GM23338 (cell line): Measurements from ENCODE around the gene CDC23. TPM values are rescaled to one million over a fixed set of nuclear protein-coding genes. Genes with fewer than 3 reads are reported as not detected.

Source experiments
- ATAC-seq: fragments of 200-7000 bp; cut with Tn5 transposase; 3 replicates; pipeline ENCODE4 v1.9.1; 2020
- DNase-seq: peaks from one replicate; pipeline ENCODE4 v3.0.0-alpha.2; 2015; ENCODE audit warnings: low spot score
- H2AFZ ChIP-seq: fragments of 200-600 bp; sonication (generic); 2 replicates; pipeline ENCODE4 v1.8.0; 2016; ENCODE audit warnings: antibody characterized with exemption, mild to moderate bottlenecking, moderate library complexity
- H3F3A ChIP-seq: fragments of 200-600 bp; sonication (generic); replicated peaks from 2 replicates; pipeline ENCODE4 v1.8.0; 2017; ENCODE audit warnings: antibody characterized with exemption, mixed run types, low read depth
- H3K27ac ChIP-seq: fragments of 200-600 bp; sonication (generic); 2 replicates; pipeline ENCODE4 v1.6.1; 2016; ENCODE audit warnings: low read depth
- H3K27me3 ChIP-seq: fragments of 200-600 bp; sonication (generic); 2 replicates; pipeline ENCODE4 v1.8.0; 2016; ENCODE audit warnings: mild to moderate bottlenecking, mixed run types, moderate library complexity; ENCODE audit not compliant: insufficient read depth
- H3K36me3 ChIP-seq: fragments of 200-600 bp; sonication (generic); 2 replicates; pipeline ENCODE4 v1.8.0; 2016; ENCODE audit warnings: mild to moderate bottlenecking; ENCODE audit not compliant: insufficient read depth
- H3K4me1 ChIP-seq: fragments of 200-600 bp; sonication (generic); 2 replicates; pipeline ENCODE4 v1.8.0; 2016; ENCODE audit warnings: mild to moderate bottlenecking, moderate library complexity; ENCODE audit not compliant: insufficient read depth
- H3K4me2 ChIP-seq: fragments of 200-600 bp; sonication (generic); 2 replicates; pipeline ENCODE4 v1.7.1; 2017; ENCODE audit warnings: mixed run types
- H3K4me3 ChIP-seq: fragments of 200-600 bp; sonication (generic); 2 replicates; pipeline ENCODE4 v1.6.1; 2016; ENCODE audit warnings: mixed run types
- H3K79me2 ChIP-seq: fragments of 200-600 bp; sonication (generic); replicated peaks from 2 replicates; pipeline ENCODE4 v1.8.0; 2017; ENCODE audit warnings: mild to moderate bottlenecking; ENCODE audit not compliant: insufficient read depth
- H3K9me2 ChIP-seq: fragments of 200-600 bp; sonication (generic); 2 replicates; pipeline ENCODE4 v1.8.0; 2017; ENCODE audit not compliant: insufficient read depth
- H4K20me1 ChIP-seq: fragments of 200-600 bp; sonication (generic); replicated peaks from 2 replicates; pipeline ENCODE4 v1.8.0; 2017; ENCODE audit warnings: mild to moderate bottlenecking; ENCODE audit not compliant: insufficient read depth
- H3K27ac Mint-ChIP-seq: 2 replicates; pipeline ENCODE4 v1.8.0; 2020; ENCODE audit warnings: inconsistent platforms, mild to moderate bottlenecking, moderate library complexity, mixed read lengths
- H3K27me3 Mint-ChIP-seq: 3 replicates; pipeline ENCODE4 v1.8.0; 2022; ENCODE audit warnings: low read depth, mild to moderate bottlenecking, moderate library complexity, mixed read lengths, inconsistent platforms; ENCODE audit not compliant: insufficient read depth, poor library complexity
- H3K36me3 Mint-ChIP-seq: 3 replicates; pipeline ENCODE4 v1.8.0; 2021; ENCODE audit warnings: low read depth, mild to moderate bottlenecking, inconsistent platforms, moderate library complexity, mixed read lengths
- H3K4me1 Mint-ChIP-seq: 3 replicates; pipeline ENCODE4 v1.8.0; 2020; ENCODE audit warnings: mild to moderate bottlenecking, inconsistent platforms, mixed read lengths
- H3K4me3 Mint-ChIP-seq: 3 replicates; pipeline ENCODE4 v1.8.0; 2021; ENCODE audit warnings: moderate library complexity, mild to moderate bottlenecking, inconsistent platforms, mixed read lengths
- H3K9me3 Mint-ChIP-seq: 3 replicates; pipeline ENCODE4 v1.8.0; 2020; ENCODE audit warnings: moderate library complexity, mild to moderate bottlenecking, inconsistent platforms, mixed read lengths
- CREB1 ChIP-seq: fragments of 250-450 bp; sonication (Bioruptor Pico); IDR thresholded peaks from 2 replicates; pipeline ENCODE4 v1.5.0; 2020; ENCODE audit warnings: low read depth, mild to moderate bottlenecking, moderate library complexity
- NANOG ChIP-seq: IDR thresholded peaks from 2 replicates; pipeline ENCODE4 v1.6.1; 2016; ENCODE audit warnings: antibody characterized with exemption, borderline replicate concordance
- STAT1 ChIP-seq: IDR thresholded peaks from one replicate; pipeline ENCODE4 v1.6.1; 2016; ENCODE audit warnings: antibody characterized with exemption; ENCODE audit not compliant: unreplicated experiment
- ZNF114 ChIP-seq: fragments of 250-450 bp; sonication (Bioruptor Pico); IDR thresholded peaks from 2 replicates; pipeline ENCODE4 v1.5.0; 2020; ENCODE audit warnings: mild to moderate bottlenecking, moderate library complexity
- ZNF331 ChIP-seq: fragments of 250-450 bp; sonication (Bioruptor Pico); IDR thresholded peaks from 2 replicates; pipeline ENCODE4 v1.5.0; 2020; ENCODE audit warnings: low read depth, mild to moderate bottlenecking, moderate library complexity
- ZNF462 ChIP-seq: fragments of 250-450 bp; sonication (Bioruptor Pico); IDR thresholded peaks from 2 replicates; pipeline ENCODE4 v1.5.0; 2020; ENCODE audit warnings: mild to moderate bottlenecking, moderate library complexity
- polyA plus RNA-seq: library from polyadenylated mRNA; unstranded; fragments of >200 nt; fragmentation: Nextera tagmentation; extraction: Ambion mirVana; gene quantifications from 2 replicates; pipeline ENCODE4 v1.2.1, GENCODE V29; 2016
- total RNA-seq: library from RNA; depleted of rRNA; stranded (reverse); fragments of >200 nt; shearing (Covaris generic); gene quantifications from 2 replicates; pipeline ENCODE4 v1.2.3, GENCODE V29; 2014
- TF ChIP-seq, protein P1 (sequence below): IDR thresholded peaks from one replicate; pipeline ENCODE4 v1.6.1; 2018; ENCODE audit warnings: antibody characterized with exemption; ENCODE audit not compliant: unreplicated experiment

The CDC23 gene
- total and polyA plus RNA-seq, 2 experiments from 2014 or later: 28.0 to 45.9 TPM

DNA sequence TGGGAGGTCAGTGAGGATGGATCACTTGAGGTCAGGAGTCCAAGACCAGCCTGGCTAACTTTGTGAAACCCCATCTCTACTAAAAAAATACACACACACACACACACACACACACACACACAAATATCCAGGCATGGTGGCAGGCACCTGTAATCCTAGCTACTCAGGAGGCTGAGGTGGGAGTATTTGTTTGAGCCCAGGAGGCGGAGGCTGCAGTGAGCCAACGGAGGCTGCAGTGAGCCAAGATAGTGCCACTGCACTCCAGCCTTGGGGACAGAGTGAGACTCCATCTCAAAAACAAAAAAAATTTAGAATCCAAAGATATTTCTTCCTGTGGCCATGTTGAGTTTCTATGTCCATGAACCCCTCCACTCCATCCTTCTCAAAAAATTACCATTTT is 21.5 kb upstream of the CDC23 start:
- Mint-ChIP-seq H3K27me3 (peaks cover 5% of the 10 kb centered on the region), H3K27ac (no peak overlapping the region), H3K9me3 (no peaks in the 10 kb centered on the region), H3K4me3 (no peak overlapping the region), H3K4me1 (no peaks in the 10 kb centered on the region), H3K36me3 (no peaks in the 10 kb centered on the region)
- no peak overlapping the region for H3K4me3 ChIP-seq
- no peak for TF ChIP-seq ZNF462 (CRISPR knock-in tag)
- TF ChIP-seq ZNF114 (CRISPR knock-in tag): no peak
- no peak for TF ChIP-seq ZNF331
- TF ChIP-seq, protein P1, sequence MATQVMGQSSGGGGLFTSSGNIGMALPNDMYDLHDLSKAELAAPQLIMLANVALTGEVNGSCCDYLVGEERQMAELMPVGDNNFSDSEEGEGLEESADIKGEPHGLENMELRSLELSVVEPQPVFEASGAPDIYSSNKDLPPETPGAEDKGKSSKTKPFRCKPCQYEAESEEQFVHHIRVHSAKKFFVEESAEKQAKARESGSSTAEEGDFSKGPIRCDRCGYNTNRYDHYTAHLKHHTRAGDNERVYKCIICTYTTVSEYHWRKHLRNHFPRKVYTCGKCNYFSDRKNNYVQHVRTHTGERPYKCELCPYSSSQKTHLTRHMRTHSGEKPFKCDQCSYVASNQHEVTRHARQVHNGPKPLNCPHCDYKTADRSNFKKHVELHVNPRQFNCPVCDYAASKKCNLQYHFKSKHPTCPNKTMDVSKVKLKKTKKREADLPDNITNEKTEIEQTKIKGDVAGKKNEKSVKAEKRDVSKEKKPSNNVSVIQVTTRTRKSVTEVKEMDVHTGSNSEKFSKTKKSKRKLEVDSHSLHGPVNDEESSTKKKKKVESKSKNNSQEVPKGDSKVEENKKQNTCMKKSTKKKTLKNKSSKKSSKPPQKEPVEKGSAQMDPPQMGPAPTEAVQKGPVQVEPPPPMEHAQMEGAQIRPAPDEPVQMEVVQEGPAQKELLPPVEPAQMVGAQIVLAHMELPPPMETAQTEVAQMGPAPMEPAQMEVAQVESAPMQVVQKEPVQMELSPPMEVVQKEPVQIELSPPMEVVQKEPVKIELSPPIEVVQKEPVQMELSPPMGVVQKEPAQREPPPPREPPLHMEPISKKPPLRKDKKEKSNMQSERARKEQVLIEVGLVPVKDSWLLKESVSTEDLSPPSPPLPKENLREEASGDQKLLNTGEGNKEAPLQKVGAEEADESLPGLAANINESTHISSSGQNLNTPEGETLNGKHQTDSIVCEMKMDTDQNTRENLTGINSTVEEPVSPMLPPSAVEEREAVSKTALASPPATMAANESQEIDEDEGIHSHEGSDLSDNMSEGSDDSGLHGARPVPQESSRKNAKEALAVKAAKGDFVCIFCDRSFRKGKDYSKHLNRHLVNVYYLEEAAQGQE: no peak
- no peak for TF ChIP-seq CREB1 (CRISPR knock-in tag)
- no peak for TF ChIP-seq STAT1
- TF ChIP-seq NANOG: no peak
- H3K79me2 ChIP-seq: no peaks in the 10 kb centered on the region
- no peaks in the 10 kb centered on the region for H3K9me2 ChIP-seq
- peaks cover 5% of the 10 kb centered on the region for H3K27me3 ChIP-seq
- DNase-seq: no peak
- H3K4me1 ChIP-seq: no peaks in the 10 kb centered on the region
- H3F3A ChIP-seq: no peaks in the 10 kb centered on the region
- ATAC-seq: no peak
- H2AFZ ChIP-seq: no peak overlapping the region
- H4K20me1 ChIP-seq: no peaks in the 10 kb centered on the region; the same call in 1 of the 2 replicates
- no peak overlapping the region for H3K27ac ChIP-seq
- H3K4me2 ChIP-seq: no peak overlapping the region
- H3K36me3 ChIP-seq: no peaks in the 10 kb centered on the region
